GM20000 (cell line): ENCODE data around the gene KIF26B.

Source experiments
- DNase-seq: peaks from one replicate; pipeline ENCODE4 v3.0.0; 2012; ENCODE audit warnings: low spot score
- CTCF ChIP-seq: IDR thresholded peaks from 2 replicates; pipeline ENCODE4 v1.5.1; 2012; ENCODE audit warnings: mild to moderate bottlenecking, control low read depth; ENCODE audit errors: extremely low read depth, missing control alignments

KIF26B gene

GRCh38 chr1:245225322-245226202 lies 70.8 kb downstream of the KIF26B start:
- DNase-seq = no peak
- TF ChIP-seq CTCF = no peak

- no peak for DNase-seq
- no peak for TF ChIP-seq CTCF
These were observed 71.4 kb downstream of the KIF26B start for GRCh38 chr1:245226203-245226499.

GRCh38 chr1:245229051-245229450 lies 74.3 kb downstream of the KIF26B start:
- no peak for DNase-seq
- no peak for TF ChIP-seq CTCF

GRCh38 chr1:245232931-245233330 lies 78.1 kb downstream of the KIF26B start:
- no peak for TF ChIP-seq CTCF
- no peak for DNase-seq

- no peak for DNase-seq
- no peak for TF ChIP-seq CTCF
These were observed 79.7 kb downstream of the KIF26B start for GRCh38 chr1:245234217-245235081.

- DNase-seq = no peak
- TF ChIP-seq CTCF = no peak
These were observed 80.4 kb downstream of the KIF26B start for GRCh38 chr1:245235156-245235555.

- no peak for DNase-seq
These were observed 85.9 kb downstream of the KIF26B start for GRCh38 chr1:245240648-245241165.

More at GRCh38 chr1:245240648-245241165, 85.9 kb downstream of the KIF26B start:
- TF ChIP-seq CTCF = no peak
